ENCODE results near the gene CTPS1. TPM values are rescaled to one million over a fixed set of nuclear protein-coding genes. Genes with fewer than 3 reads are reported as not detected.

CTPS1 gene
- polyA plus RNA-seq, 3 donors, result 4.1 to 12.4 (median 6.6) TPM

- H3K27ac ChIP-seq (ENCODE audit: low read depth, low read length), result no peak overlapping the region
- WGBS, 3 donors, result 82 to 95% (median 93%) methylated on average over 10 of the region's 10 CpGs
Observed at GRCh38 chr1:40986328-40986783, 6.9 kb downstream of the CTPS1 start.

GRCh38 chr1:40986956-40987355 is 7.5 kb downstream of the CTPS1 start:
- 73 to 88% (median 86%) methylated on average over 3 of the region's 3 CpGs for WGBS, 3 donors
- H3K27ac ChIP-seq (ENCODE audit: low read depth, low read length), result no peak overlapping the region

GRCh38 chr1:40987439-40988276 is 8.2 kb downstream of the CTPS1 start:
- no peak overlapping the region for H3K27ac ChIP-seq (ENCODE audit: low read depth, low read length)
- 81 to 91% (median 87%) methylated on average over 9 of the region's 9 CpGs for WGBS, 3 donors

- no peak overlapping the region for H3K27ac ChIP-seq (ENCODE audit: low read depth, low read length)
- 76 to 90% (median 89%) methylated on average over 3 of the region's 3 CpGs for WGBS, 3 donors
Observed at GRCh38 chr1:40988280-40988679, 8.8 kb downstream of the CTPS1 start.

GRCh38 chr1:40989066-40989465 is 9.6 kb downstream of the CTPS1 start:
- H3K27ac ChIP-seq (ENCODE audit: low read depth, low read length), result no peak overlapping the region

GRCh38 chr1:40997096-40997495 is 17.6 kb downstream of the CTPS1 start:
- no peak overlapping the region for H3K27ac ChIP-seq (ENCODE audit: low read depth, low read length)
- 90 to 94% (median 93%) methylated on average over 8 of the region's 8 CpGs for WGBS, 3 donors

More at GRCh38 chr1:40989066-40989465, 9.6 kb downstream of the CTPS1 start:
- WGBS, 3 donors, result 92 to 95% (median 95%) methylated on average over 5 of the region's 5 CpGs

GRCh38 chr1:40998668-40999067 is 19.2 kb downstream of the CTPS1 start:
- H3K27ac ChIP-seq (ENCODE audit: low read depth, low read length), result no peak overlapping the region
- 93 to 98% (median 94%) methylated on average over 4 of the region's 4 CpGs for WGBS, 3 donors

- no peak overlapping the region for H3K27ac ChIP-seq (ENCODE audit: low read depth, low read length)
- WGBS, 3 donors, result 85 to 94% (median 88%) methylated on average over 9 of the region's 9 CpGs
Observed at GRCh38 chr1:41003127-41003639, 23.7 kb downstream of the CTPS1 start.

- H3K27ac ChIP-seq (ENCODE audit: low read depth, low read length), result no peak overlapping the region
- WGBS, 3 donors, result 27 to 38% (median 30%) methylated on average over 11 of the region's 11 CpGs
Observed at GRCh38 chr1:41003640-41004220, 24.2 kb downstream of the CTPS1 start.

GRCh38 chr1:41005876-41006275 is 26.4 kb downstream of the CTPS1 start:
- WGBS, 3 donors, result 87 to 90% (median 90%) methylated on average over 5 of the region's 5 CpGs
- H3K27ac ChIP-seq (ENCODE audit: low read depth, low read length), result no peak overlapping the region

- H3K27ac ChIP-seq (ENCODE audit: low read depth, low read length), result no peak overlapping the region
Observed at GRCh38 chr1:41006942-41007865, 27.7 kb downstream of the CTPS1 start.

GRCh38 chr1:41009466-41009865 is 30.0 kb downstream of the CTPS1 start:
- 93 to 97% (median 96%) methylated on average over 8 of the region's 8 CpGs for WGBS, 3 donors
- no peak overlapping the region for H3K27ac ChIP-seq (ENCODE audit: low read depth, low read length)

More at GRCh38 chr1:41006942-41007865, 27.7 kb downstream of the CTPS1 start:
- 94 to 96% (median 95%) methylated on average over 19 of the region's 19 CpGs for WGBS, 3 donors

GRCh38 chr1:41010345-41010744 is 30.8 kb downstream of the CTPS1 start:
- 80 to 98% (median 89%) methylated on average over 1 of the region's 1 CpG for WGBS, 3 donors
- no peak overlapping the region for H3K27ac ChIP-seq (ENCODE audit: low read depth, low read length)

GRCh38 chr1:41013024-41013423 is 33.5 kb downstream of the CTPS1 start:
- WGBS, 3 donors, result 91 to 97% (median 94%) methylated on average over 6 of the region's 6 CpGs
- no peak overlapping the region for H3K27ac ChIP-seq (ENCODE audit: low read depth, low read length)

- H3K27ac ChIP-seq (ENCODE audit: low read depth, low read length), result no peak overlapping the region
- 59 to 79% (median 65%) methylated on average over 7 of the region's 7 CpGs for WGBS, 3 donors
Observed at GRCh38 chr1:41013796-41014195, 34.3 kb downstream of the CTPS1 start.

GRCh38 chr1:41014871-41015270 is 35.4 kb downstream of the CTPS1 start:
- 50 to 75% (median 56%) methylated on average over 8 of the region's 8 CpGs for WGBS, 3 donors
- no peak overlapping the region for H3K27ac ChIP-seq (ENCODE audit: low read depth, low read length)

- 58 to 85% (median 70%) methylated on average over 5 of the region's 5 CpGs for WGBS, 3 donors
- no peak overlapping the region for H3K27ac ChIP-seq (ENCODE audit: low read depth, low read length)
Observed at GRCh38 chr1:41015281-41015896, 35.9 kb downstream of the CTPS1 start.

- 80 to 87% (median 86%) methylated on average over 13 of the region's 13 CpGs for WGBS, 3 donors
- no peak overlapping the region for H3K27ac ChIP-seq (ENCODE audit: low read depth, low read length)
Observed at GRCh38 chr1:41015897-41016470, 36.5 kb downstream of the CTPS1 start.
